HG03457 (cell line): ENCODE measurements around the gene CHAT.

Experiments
- ATAC-seq: cut with Tn5 transposase; IDR thresholded peaks from one replicate; pipeline ENCODE4 v1.9.1; 2021; ENCODE audit warnings: moderate number of reproducible peaks; ENCODE audit not compliant: unreplicated experiment

CHAT gene

DNA sequence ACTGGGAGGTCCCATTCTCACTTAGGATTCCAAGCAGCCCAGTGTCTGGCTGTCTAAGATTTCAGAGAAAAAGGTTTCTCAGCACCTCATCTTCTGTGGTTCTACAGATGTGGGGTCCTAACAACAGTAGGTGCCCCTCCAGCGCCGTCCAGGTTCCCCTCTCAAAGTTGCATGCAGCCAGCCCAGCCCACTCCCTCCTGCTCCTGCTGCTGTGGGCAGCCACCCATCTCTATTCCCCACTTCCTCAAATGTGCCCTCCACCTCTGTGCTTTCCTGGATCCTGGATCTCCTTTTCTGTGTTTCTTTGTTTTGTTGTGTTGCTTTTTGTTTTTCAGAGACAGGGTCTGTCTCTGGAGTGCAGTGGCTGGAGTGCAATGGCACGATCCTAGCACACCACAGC lies 17.0 kb upstream of the CHAT start:
- no peak for ATAC-seq

DNA sequence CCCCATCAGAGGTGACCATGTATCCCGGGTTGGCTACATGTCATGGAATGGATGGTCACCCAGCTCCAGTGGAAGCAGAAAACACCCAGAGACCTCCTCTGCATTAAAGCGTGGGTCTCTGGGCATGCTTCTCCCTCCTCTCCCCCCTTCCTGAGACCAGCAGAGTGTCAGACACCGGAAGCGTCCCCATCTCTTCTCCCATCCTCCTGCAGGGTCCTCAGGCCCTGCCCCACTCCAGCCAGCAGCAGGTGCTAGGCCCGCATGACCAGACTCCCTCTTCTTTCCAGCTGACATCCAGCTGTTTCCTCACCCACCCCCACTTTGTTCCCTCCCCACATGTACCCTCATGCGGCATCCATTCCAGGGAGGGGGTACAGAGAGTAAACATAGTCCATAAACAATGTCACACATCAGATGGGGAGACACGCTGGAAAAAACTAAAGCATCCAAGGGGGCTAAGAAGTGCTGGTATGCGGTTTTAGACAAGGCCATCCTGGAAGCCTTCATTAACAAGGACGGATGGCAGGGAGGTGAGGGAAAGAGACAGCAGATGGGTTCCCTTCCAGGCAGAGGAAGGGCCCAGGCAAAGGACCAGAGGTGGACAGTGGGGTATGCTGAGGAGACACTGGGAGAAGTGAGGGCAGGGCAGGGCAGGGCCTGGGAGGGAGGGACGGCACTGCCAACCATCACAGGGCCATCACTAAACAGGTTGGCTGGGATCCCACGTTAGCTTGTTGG lies 16.2 kb upstream of the CHAT start:
- ATAC-seq, result no peak

DNA sequence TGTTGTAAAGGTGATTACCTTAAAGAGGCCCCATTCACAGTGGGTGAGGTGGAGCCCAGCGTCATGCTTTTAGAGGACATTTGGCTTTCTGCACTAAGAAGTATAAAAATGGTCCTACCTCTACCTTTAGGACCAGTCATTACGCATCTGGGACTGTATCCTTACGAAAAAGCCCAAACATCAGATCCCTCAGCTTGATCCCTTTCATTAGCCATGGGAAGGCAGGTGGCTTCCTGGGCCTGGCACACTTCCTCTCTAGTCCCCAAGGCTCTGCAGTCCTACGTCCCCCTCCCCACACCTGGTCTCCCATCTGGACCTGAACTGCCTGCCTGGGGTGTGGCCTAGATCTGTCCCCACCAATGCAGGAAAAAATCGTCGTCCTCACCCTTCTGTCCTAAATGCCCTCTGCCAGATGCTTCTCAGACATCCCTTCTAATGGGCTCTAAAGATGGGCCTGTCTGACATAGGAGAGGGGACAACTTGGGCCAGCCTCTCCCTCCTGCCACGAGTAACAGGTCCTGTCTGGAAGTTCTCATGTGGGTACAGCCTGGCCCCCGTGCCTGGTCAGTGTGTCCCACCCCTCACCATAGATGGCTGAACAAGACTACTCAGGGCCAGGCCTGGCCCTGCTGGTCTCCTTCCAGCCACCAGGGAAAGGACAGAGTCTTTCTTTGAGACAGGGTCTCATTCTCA lies 15.5 kb upstream of the CHAT start:
- no peak for ATAC-seq

DNA sequence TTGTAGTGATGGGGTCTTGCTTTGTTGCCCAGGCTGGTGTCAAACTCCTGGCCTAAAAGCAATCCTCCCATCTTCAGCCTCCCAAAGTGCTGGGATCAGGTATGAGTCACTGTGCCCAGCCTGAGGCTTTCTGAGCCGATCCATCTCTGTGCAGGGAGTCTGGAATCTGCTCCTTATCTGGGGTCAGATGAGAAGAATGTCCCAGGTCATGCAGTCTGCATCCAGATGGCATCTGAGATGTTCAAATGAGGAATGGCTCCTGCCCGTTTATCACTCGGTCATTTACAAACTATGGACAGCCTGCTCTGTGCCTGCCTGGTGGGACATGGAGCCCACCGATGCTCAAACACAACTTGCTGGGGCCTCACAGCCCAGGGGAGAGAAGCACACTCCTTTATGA lies 14.9 kb upstream of the CHAT start:
- ATAC-seq, result no peak

DNA sequence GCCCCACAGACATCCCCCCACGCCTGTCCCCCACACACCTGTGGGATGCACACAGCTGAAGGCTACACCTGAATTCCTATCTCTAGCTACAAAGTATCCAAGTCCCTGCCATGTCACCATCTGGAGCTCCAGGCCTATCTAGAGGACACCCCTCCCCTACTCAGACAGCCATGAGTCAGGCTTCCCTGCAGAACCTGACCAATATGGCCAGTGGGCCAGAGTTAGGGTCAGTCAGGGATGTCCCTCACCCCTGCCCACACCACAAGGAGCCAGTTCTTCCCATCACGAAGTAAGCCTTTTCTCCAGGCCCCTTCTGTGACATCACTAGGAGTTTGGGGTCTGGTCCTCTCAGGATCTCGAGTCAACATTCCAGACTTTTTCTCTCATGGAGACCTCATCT lies 14.3 kb upstream of the CHAT start:
- no peak for ATAC-seq

DNA sequence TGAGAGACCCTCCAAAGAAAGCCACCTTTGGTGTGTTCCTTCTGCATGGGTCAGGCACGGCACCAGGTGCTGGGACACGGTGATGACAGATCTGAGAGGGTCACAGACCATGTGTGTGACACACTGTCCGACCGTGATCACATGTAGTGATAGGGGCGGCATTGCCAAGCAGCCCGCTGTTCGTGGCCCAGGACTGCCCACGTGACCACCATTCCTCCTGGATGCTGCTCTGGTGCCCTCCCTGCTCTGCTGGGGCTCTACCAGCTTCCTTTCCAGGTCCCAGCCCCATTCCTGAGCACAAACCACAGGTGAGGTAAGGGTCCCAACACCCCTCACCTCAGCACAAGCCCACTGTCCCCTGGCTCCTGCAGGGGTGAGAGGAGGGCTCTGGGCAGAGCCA lies 13.8 kb upstream of the CHAT start:
- ATAC-seq, result no peak

DNA sequence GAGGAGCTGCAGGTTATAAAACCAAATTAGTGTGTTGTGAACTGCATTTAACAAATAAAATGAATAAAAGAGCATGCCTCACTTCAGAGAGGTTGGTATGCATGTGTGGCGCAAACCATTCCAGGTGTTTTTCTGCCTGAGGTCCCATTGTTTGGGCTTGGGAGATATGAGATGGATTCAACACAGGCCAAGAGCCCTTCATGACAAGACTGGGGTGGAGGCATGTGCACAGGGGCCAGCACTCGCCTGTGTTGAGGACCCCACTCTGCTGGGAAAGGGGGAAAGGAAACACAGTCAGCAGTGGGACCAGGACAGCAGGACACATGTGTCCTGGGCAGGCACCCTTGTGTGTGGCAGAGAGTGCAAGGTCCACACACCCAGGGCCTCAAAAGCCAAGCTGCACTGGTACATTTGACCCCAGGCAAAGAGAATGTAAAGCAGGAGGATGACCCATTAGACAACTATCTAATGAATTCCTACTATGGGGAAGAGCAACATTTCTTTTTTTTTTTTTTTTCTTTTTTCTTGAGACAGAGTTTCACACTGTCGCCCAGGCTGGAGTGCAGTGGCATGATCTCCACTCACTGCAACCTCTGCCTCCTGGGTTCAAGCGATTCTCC lies 12.9 kb upstream of the CHAT start:
- no peak for ATAC-seq

DNA sequence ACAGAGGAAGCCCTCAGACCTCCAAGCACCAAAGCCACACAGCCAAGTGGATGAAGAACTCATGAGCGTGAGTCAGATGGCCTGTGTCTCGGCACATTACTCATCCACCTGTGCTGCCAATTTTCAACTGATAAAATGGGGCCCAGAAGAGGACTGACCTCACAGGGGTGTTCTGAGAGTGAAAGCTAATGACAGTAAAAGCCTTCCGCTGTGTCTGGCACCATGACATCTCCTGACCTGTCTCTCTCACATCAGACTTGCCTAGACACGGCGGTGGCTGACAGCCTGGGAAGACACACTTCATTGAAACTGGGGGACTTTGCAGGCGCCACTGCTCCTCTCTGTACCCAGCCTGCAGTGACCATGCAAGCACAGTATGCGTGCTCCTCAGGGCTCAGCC lies 12.0 kb upstream of the CHAT start:
- no peak for ATAC-seq

DNA sequence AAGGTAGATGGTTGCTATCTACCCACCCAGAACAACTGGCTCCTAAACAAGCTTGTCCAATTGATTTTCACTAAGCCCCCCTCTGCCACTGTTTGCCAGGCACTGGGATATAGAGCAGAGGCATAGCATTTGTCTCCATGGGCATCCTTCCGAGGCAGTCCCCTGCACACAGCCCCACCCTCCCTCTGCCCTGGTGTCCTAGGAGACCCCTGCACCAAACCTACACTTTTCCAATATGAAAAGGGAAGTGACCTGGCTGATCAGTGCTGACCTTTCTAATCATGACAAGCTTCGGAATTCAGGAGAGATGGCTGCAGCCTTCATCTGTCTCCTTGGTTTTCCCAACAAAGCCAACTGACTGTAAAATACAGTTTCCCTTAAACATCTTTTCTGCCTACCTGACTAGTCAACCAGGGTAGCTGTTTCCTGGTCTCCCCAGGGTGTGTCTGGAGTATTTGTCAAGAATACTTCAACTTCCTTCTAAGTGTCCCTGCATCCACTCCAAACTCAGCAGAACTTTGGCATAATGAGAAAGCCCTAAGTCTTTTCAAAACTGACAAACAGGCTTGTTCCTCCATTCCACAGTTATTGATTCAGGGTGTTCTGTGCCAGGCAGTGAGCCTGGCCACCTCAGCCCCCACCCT lies 11.3 kb upstream of the CHAT start:
- ATAC-seq, result no peak

DNA sequence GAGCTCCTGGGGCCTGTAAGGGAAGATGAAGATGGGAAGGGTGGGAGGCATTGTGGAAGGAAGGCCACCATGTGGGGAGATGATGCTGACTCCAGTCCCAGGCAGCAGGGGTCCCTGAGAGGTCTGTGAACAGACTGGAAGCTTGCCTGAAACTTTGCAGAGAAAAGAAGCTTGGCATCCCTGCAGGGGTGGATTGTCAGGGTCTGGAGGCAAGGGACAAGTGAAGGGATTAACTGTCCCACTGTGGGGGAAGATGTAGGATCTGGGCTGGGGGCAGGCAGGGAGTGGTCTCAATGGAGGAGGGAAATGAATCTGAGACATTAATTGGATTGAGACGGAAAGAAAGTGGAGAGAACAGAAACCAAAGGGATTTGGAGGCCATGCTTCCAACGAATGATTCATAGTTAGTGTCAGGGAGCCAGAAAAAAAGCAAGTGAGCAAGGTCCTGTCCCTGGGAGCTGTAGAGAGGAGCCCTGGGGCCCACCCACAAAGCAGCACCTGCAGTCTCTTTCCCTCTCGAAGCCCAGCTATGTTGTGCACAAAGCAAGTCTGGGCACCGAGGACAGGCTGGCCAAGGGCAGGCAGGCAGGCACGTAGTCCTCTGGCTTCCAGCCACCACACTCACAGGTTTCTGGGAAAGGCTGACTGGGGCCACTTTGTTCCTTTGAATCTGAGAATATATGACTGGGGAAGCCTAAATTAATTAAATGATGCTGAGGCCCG lies 8.5 kb upstream of the CHAT start:
- ATAC-seq, result no peak

DNA sequence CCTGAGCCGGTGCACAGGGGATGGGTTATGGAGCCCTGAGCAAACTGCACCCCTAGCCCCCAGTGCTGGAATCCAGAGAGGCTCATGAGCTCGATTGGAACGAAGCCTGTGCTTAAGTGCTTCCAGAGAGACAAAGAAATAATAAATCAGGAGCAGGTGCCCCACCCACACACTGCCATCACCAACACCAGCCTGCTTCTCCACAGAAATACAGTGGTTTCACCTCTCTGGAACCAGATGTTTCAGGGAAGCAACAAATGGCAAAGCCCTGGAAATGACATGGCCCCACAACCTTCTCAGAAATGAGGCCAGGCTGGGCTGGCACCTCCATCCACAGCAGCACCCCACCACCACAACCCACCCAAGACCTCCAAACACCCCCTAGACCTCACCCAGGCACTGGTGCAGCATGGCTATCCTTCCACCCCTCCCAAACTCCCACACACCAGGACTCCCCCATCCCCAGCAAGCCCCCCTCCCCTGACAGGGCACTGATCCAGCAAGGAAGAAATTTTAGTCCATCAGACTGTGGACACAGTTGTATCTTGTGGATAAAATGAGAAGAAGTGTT lies 7.8 kb upstream of the CHAT start:
- ATAC-seq, result no peak

DNA sequence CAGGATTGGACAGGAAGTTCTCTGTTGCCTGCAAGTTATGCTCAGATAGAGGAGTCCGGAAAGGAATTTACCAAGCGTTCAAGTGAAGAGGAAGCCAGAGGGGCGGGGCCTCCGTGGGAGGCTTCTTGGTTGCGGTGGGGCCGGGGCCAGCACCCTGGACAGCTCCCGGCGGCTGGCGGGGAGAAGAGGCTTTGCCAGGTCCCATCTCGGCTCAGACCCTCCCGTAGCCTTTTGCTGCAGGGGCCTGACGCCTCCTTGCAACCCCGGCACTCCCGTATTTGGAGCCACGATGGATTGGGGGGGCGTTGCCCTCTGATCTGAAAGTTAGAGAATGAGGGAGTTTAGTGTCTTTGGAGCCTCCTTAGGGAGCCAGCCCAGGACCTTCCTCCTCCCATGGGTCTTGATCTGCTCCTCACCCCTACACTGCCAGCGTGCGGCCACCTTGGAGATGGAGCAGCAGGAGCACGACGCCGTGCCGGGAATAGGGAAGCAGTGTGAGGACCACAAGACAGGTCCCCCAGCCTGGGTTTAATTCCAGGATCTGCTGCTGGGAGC lies 6.8 kb upstream of the CHAT start:
- ATAC-seq, result no peak

DNA sequence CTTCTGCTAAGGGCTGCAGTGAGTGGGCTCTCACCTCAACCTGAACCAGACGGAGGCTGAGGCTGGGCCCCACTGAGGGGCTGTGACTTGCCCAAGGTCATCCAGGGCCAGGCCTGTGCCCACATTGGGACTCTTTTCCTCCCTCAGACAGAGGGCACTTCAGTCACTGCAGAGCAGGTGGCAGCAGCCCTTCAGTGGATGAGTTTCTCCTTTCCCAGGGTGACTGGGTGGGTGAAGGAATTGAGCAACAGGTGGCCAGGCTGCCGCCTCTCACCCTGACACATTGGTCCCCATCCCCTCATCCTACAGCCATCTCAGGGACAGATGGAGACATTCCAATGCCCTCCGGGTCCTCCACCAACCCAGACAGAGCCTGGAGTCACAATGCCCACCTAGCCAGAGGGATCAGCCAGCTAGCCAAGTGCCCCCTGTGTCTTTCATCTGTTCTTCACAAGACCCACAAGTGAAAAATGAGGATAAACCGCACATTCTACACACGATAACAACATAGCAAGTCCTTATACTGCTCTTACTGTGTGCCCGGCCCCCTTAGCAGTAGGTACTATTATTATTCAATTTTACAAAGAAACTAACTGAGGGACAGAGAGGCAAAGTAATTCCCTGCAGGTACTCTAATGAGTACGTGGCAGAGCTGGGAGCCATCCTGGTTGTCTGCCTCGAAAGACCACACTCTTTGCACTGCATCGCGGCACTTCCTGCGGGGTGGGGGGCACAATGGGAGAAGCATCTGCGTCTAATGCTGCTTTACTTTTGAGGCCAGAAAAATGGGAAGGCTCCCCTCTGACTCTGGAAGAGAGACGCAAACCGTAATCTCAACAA lies 5.5 kb upstream of the CHAT start:
- no peak for ATAC-seq

DNA sequence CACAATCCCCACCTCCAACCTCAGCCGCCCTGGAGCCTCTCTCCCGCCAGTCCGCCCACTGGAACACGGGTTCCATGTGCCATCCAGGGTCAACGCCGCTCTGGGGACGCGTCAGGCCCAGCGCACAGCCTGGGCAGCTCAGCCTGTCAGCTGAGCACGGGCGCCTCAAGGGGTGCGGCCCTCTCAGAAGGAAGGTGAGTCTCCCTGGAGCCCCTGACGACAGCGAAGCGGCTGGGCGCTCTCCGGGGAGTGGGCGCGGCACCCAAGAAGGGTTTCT lies 4.9 kb upstream of the CHAT start:
- no peak for ATAC-seq

DNA sequence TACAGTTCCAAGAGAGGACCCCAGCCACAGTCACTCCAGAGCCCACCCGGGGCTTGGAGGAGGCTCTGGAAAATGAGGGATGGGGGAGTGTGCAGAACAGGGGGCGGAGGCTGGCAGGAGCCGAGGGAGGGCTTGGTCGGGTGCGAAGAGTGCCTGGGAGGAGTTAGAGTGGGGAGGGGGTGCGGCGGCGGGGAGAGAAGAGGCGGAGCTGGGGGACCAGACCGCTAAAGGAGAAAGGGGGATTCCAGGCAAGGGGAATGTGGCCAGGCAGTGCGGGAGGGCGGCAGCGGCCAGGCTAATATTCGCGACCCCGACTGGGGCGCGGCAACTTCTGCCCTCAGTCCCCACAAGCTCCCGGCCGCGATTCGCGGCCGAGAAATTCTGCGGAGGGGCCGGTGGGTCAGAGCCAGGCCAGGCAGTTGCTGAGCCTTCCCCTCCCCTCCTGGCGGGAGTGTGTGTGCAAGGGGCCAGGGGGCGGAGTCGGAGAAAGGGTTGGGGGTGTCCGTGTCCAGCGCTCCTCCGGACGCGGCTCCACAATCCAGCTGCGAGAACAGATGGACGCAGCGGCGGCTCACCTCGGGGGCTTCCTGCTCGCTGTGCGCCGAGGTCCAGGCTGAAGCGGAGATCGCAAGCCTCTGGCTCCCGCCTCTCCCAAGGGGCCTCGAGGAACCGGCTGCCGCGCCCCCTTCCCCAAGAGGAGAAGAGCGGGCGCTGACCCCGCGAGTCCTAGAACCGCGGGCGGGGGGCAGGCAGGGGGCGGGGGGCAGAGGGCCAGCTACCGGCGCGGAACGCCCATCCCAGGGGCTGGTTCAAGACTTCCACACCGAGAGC lies 4.3 kb upstream of the CHAT start:
- no peak for ATAC-seq

DNA sequence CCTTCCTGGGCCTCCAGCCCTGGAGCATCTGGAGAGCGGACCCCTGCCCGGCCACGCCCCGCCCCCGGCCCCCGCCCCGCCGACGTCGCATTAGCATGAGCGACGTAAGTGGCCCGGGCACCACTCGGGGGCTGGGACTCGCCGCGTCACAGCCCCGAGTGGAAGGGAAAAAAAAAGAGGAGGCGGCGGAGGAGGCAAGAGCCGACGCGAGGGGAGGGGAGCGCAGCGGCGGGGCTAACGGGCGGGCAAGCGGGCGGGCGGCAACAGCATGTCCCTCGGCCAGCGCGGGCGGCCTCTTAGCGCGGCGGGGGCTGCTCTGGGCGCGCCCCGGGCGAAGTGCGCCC lies 3.8 kb upstream of the CHAT start, which contains the start of gene SLC18A3:
TSS of gene SLC18A3 (plus strand) at position 197 of the 344 bp plus-strand sequence. CDS start 431 bp downstream, outside the sequence.
- ATAC-seq, result no peak

DNA sequence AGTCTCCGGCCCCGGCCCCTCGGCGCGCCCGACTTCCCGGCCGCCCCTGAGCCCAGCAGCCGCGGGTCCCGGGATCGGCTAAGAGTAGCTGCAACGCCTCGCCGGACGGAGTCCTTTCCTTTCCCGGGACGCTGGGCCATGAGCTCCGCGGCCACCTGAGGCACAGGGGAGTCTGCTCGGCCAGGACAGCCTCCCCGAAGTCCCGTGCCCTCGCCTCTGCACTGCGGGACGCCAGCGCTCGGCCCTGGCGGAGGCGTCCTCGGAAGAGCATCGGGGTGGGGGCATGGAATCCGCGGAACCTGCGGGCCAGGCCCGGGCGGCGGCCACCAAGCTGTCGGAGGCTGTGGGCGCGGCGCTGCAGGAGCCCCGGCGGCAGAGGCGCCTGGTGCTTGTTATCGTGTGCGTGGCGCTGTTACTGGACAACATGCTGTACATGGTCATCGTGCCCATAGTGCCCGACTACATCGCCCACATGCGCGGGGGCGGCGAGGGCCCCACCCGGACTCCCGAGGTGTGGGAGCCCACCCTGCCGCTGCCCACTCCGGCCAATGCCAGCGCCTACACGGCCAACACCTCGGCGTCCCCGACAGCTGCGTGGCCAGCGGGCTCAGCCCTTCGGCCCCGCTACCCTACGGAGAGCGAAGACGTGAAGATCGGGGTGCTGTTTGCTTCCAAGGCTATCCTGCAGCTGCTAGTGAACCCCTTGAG lies 3.2 kb upstream of the CHAT start:
- no peak for ATAC-seq

DNA sequence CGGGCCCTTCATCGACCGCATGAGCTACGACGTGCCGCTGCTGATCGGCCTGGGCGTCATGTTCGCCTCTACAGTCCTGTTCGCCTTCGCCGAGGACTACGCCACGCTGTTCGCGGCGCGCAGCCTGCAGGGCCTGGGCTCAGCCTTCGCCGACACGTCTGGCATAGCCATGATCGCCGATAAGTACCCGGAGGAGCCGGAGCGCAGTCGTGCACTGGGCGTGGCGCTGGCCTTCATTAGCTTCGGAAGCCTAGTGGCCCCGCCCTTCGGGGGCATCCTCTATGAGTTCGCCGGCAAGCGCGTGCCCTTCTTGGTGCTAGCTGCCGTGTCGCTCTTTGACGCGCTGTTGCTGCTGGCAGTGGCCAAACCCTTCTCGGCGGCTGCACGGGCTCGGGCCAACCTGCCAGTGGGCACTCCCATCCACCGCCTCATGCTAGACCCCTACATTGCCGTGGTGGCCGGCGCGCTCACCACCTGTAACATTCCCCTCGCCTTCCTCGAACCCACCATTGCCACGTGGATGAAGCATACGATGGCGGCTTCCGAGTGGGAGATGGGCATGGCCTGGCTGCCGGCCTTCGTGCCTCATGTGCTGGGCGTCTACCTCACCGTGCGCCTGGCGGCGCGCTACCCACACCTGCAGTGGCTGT lies 2.5 kb upstream of the CHAT start:
- no peak for ATAC-seq
